ENCODE data around the gene CAST. TPM values are rescaled to one million over a fixed set of nuclear protein-coding genes. Genes with fewer than 3 reads are reported as not detected.
"Not testable (repeated sequence)": the region's sequence is repeated elsewhere in the genome, so short reads cannot be mapped to it uniquely, and the experiment has no call there.

Gene CAST
- total RNA-seq, 1 experiment from 2014 or later, result 52.3 TPM

DNA sequence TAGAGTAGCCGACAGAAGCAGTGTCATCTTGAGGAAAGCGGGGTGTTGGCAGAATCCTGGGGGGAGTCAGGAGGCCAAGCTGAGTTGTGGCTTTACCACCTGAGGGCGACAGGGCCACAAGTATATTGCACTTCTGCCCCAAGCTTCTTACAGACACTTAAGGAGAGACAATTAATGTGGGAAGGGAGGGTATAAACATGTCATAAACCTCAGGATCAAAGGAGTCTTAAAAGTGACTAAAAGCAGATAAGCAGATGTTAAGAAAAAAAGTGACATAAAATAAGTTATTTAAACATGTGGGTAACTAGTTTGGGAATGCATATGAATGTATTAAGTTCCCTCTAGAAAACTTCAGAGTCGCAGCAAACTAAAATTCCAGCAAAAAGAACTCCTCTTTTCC, 81.6 kb downstream of the CAST start:
- Histone ChIP-seq H2AK5ac (ENCODE audit: insufficient read length, low read length) (no peak overlapping the region), H2BK12ac (ENCODE audit: insufficient read length, low read depth, low read length) (no peak overlapping the region), H3T11ph (ENCODE audit: low read length) (no peak overlapping the region), H2BK5ac (ENCODE audit: insufficient read length, low read length) (no peak overlapping the region), H3K9me3 (ENCODE audit: control insufficient read depth, low read depth, low read length) (no peaks in the 10 kb centered on the region), H3K9ac (ENCODE audit: extremely low read depth, insufficient read length, low read length) (no peak overlapping the region), H3K27ac (ENCODE audit: insufficient read length, low read depth, low read length) (no peak overlapping the region), H3K14ac (ENCODE audit: insufficient read depth, low read length) (no peak overlapping the region), H3K4ac (ENCODE audit: low read depth, low read length) (no peak overlapping the region), H4K20me1 (ENCODE audit: control insufficient read depth, insufficient read depth, insufficient read length) (no peaks in the 10 kb centered on the region), H3K56ac (ENCODE audit: insufficient read length, low read depth, low read length) (no peak overlapping the region), H3K4me1 (ENCODE audit: insufficient read depth, low read length) (no peaks in the 10 kb centered on the region; the same call in 1 of the 2 replicates), H4K8ac (replicated peaks; ENCODE audit: insufficient read length, low read depth, low read length) (no peak overlapping the region), H3K79me1 (ENCODE audit: insufficient read depth, low read depth, low read length, poor library complexity, severe bottlenecking) (no peaks in the 10 kb centered on the region), H3K23me2 (ENCODE audit: insufficient read length, low read depth, low read length, poor library complexity, severe bottlenecking) (no peaks in the 10 kb centered on the region), H2AFZ (ENCODE audit: low read length) (no peak overlapping the region), H4K91ac (ENCODE audit: insufficient read length, low read depth, low read length) (no peak overlapping the region), H3K4me2 (ENCODE audit: insufficient read depth, insufficient read length, low read length) (no peak overlapping the region), H4K5ac (ENCODE audit: insufficient read length, low read depth, low read length) (no peak overlapping the region), H3K23ac (ENCODE audit: insufficient read length, low read depth, low read length) (no peak overlapping the region), H3K79me2 (ENCODE audit: insufficient read depth, low read length) (no peaks in the 10 kb centered on the region), H3K18ac (ENCODE audit: insufficient read length, low read depth, low read length) (no peak overlapping the region), H2BK20ac (ENCODE audit: low read depth, low read length, poor library complexity, severe bottlenecking) (no peak overlapping the region), H3K27me3 (ENCODE audit: insufficient read depth, low read length) (no peaks in the 10 kb centered on the region), H2BK120ac (ENCODE audit: low read depth, low read length, poor library complexity, severe bottlenecking) (no peak overlapping the region), H2BK15ac (ENCODE audit: low read depth, low read length) (no peak overlapping the region)
- no CpG with 5 or more reads among the region's 4 CpGs for WGBS (ENCODE audit: extremely low coverage, insufficient read length, low lambda C conversion rate)
- Mint-ChIP-seq H3K27ac (peak overlapping the region in 1 of 3 experiments; percentile 80; a peak in 3 of 7 replicates), H3K9me3 (no peaks in the 10 kb centered on the region), H3K4me1 (peaks cover 11% of the 10 kb centered on the region in 2 experiments), H3K27me3 (ENCODE audit: low read depth) (no peaks in the 10 kb centered on the region), H3K36me3 (ENCODE audit: insufficient read depth in 1 of 3, low read depth in 3 of 3) (peaks cover 3 to 21% (median 11%) of the 10 kb centered on the region in 3 experiments), H3K4me3 (no peak overlapping the region)
- TF ChIP-seq, protein P1, sequence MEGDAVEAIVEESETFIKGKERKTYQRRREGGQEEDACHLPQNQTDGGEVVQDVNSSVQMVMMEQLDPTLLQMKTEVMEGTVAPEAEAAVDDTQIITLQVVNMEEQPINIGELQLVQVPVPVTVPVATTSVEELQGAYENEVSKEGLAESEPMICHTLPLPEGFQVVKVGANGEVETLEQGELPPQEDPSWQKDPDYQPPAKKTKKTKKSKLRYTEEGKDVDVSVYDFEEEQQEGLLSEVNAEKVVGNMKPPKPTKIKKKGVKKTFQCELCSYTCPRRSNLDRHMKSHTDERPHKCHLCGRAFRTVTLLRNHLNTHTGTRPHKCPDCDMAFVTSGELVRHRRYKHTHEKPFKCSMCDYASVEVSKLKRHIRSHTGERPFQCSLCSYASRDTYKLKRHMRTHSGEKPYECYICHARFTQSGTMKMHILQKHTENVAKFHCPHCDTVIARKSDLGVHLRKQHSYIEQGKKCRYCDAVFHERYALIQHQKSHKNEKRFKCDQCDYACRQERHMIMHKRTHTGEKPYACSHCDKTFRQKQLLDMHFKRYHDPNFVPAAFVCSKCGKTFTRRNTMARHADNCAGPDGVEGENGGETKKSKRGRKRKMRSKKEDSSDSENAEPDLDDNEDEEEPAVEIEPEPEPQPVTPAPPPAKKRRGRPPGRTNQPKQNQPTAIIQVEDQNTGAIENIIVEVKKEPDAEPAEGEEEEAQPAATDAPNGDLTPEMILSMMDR (conservative IDR thresholded peaks at IDR 0.05), result no peak
- no peak for DNase-seq

DNA sequence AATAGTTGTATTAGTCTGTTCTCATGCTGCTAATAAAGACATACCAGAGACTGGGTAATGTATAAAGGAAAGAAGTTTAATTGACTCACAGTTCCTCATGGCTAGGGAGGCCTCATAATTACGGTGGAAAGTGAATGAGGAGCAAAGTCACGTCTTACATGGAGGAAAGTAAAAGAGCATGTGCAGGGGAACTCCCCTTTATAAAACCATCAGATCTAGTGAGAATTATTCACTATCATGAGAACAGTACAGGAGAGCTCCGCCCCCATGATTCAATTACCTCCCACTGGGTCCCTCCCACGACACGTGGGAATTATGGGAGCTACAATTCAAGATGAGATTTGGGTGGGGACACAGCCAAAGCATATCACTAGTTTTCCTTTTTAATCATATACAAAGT, 82.0 kb downstream of the CAST start:
- not testable (repeated sequence) for H3K79me2 ChIP-seq (ENCODE audit: insufficient read depth, low read length); H3K27me3 ChIP-seq (ENCODE audit: insufficient read depth, low read length); H3K4me3 Mint-ChIP-seq; H3K27ac ChIP-seq (ENCODE audit: insufficient read length, low read depth, low read length); H3K23ac ChIP-seq (ENCODE audit: insufficient read length, low read depth, low read length); H4K20me1 ChIP-seq (ENCODE audit: control insufficient read depth, insufficient read depth, insufficient read length); DNase-seq; H4K8ac ChIP-seq (replicated peaks; ENCODE audit: insufficient read length, low read depth, low read length); H2BK120ac ChIP-seq (ENCODE audit: low read depth, low read length, poor library complexity, severe bottlenecking); H3K9ac ChIP-seq (ENCODE audit: extremely low read depth, insufficient read length, low read length); H3K27me3 Mint-ChIP-seq (ENCODE audit: low read depth); H4K91ac ChIP-seq (ENCODE audit: insufficient read length, low read depth, low read length); H3K4me2 ChIP-seq (ENCODE audit: insufficient read depth, insufficient read length, low read length); H3K18ac ChIP-seq (ENCODE audit: insufficient read length, low read depth, low read length); H3K56ac ChIP-seq (ENCODE audit: insufficient read length, low read depth, low read length); H3K23me2 ChIP-seq (ENCODE audit: insufficient read length, low read depth, low read length, poor library complexity, severe bottlenecking); H3K4me1 ChIP-seq (ENCODE audit: insufficient read depth, low read length); H2BK5ac ChIP-seq (ENCODE audit: insufficient read length, low read length); H2BK20ac ChIP-seq (ENCODE audit: low read depth, low read length, poor library complexity, severe bottlenecking); H2AK5ac ChIP-seq (ENCODE audit: insufficient read length, low read length); H3K79me1 ChIP-seq (ENCODE audit: insufficient read depth, low read depth, low read length, poor library complexity, severe bottlenecking); H2BK15ac ChIP-seq (ENCODE audit: low read depth, low read length); H2AFZ ChIP-seq (ENCODE audit: low read length); H4K5ac ChIP-seq (ENCODE audit: insufficient read length, low read depth, low read length); H3K14ac ChIP-seq (ENCODE audit: insufficient read depth, low read length); H3K4ac ChIP-seq (ENCODE audit: low read depth, low read length); H2BK12ac ChIP-seq (ENCODE audit: insufficient read length, low read depth, low read length); H3K9me3 Mint-ChIP-seq; H3K27ac Mint-ChIP-seq; H3K9me3 ChIP-seq (ENCODE audit: control insufficient read depth, low read depth, low read length); H3T11ph ChIP-seq (ENCODE audit: low read length)
- Mint-ChIP-seq H3K4me1 (peaks cover 11% of the 10 kb centered on the region in 2 experiments), H3K36me3 (ENCODE audit: insufficient read depth in 1 of 3, low read depth in 3 of 3) (peaks cover 3 to 25% (median 11%) of the 10 kb centered on the region in 3 experiments)
- WGBS (ENCODE audit: extremely low coverage, insufficient read length, low lambda C conversion rate), result no CpG with 5 or more reads among the region's 5 CpGs

Measured in H9 (cell line).